ENCODE data around the gene NES.
"Not testable (repeated sequence)": the region's sequence is repeated elsewhere in the genome, so short reads cannot be mapped to it uniquely, and the experiment has no call there.

The NES gene

DNA sequence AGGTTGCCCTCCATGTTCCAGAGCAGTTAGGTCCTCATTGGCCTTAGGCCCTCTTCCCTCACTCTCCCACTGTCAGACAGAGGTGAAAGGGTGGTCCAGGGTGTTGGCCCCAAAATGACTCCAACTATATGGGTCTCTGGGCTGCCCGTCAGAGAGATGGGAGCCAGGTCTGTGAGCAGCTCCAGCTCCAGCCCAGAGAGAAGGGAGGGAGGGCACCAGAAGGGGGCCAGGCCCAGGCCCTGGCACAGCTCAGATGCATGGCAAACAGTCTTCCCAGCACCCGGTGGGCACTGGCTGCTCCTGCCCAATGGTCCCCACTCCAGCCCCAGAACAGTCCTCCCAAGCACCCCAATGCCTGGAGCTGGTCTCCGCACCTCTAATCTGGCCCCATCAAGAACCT, 33.1 kb downstream of the NES start:
- DNase-seq (ENCODE audit: low spot score), result no peak

- no peak for DNase-seq (ENCODE audit: low spot score)
Measured at GRCh38 chr1:156643778-156644092, 33.5 kb downstream of the NES start.

- peak; percentile 48 for DNase-seq (ENCODE audit: low spot score)
Measured at GRCh38 chr1:156643049-156643777, 34.0 kb downstream of the NES start.

GRCh38 chr1:156642265-156643048, 34.8 kb downstream of the NES start:
- DNase-seq (ENCODE audit: low spot score), result no peak

GRCh38 chr1:156641761-156642264, 35.4 kb downstream of the NES start, which contains the start of gene BCAN:
TSS of gene BCAN (plus strand) at chr1:156642117. CDS start at chr1:156646055, 3,938 bp downstream.
- peak; percentile 58 for DNase-seq (ENCODE audit: low spot score)

DNA sequence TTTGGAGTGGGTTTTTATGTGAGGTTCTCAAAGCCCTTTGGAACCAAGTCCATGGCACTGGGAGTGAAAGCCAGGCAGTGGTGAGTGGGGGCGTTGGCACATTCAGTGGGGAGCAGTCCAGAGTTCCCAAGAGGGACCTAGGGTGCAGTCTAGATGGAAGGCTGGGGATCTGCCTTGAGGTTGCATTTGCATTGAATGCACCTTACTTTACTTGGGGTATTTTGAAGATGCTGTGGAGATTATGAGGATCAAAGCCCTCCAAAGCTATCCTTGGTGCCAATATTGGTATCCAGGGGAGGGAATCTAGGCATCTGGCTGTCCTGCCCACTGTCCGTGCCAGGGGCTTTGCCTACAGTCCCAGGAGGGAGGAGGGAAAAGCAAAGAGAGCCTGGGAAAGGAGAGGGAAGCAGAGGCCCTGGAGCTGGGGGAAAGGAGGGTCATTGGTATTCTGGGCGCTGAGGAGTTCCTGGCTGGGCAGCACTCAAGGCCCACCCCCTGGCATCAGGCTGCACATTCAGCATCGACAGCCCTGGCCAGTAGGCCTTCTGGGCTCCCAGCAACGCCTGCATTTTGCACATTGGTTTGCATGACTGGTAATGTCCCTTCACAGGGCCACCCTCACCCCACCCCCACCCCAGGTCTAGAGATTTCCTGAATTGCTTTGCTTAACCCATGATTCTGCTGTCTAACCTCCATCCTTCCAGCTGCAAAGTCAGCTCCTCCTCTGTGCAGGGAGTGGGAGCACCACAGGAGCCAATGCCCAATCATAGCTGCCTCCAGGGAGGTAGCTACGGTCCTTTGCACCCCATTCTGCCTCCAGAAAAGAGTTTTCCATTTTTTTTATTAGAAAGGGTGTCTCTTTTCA, 36.1 kb downstream of the NES start:
- DNase-seq (ENCODE audit: low spot score), result no peak

DNA sequence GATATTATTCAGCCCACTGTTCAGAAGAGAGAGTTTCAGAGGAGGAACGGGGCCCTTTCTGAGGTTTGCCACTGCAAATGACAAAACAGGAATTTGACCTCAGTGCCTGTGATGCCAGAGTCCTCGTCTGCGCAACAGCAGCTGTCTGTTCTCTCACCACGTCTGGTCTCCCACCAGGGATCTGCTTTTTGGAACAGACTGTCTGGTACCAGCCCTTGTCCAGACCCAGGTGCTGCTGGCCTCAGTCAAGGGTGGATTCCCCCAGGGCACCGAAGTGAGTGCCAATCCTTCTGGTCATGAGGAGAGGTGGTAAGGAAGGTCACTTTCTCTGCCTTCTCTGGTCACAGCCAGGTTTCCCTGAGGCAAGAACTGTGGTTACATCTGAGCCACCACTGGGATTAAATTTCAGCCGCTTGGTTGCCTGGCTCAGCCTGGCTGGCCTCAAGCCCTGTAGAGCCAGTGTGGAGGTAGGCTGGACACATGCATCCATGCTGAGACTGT, 37.6 kb downstream of the NES start:
- peak; percentile 47 for DNase-seq (ENCODE audit: low spot score)

DNA sequence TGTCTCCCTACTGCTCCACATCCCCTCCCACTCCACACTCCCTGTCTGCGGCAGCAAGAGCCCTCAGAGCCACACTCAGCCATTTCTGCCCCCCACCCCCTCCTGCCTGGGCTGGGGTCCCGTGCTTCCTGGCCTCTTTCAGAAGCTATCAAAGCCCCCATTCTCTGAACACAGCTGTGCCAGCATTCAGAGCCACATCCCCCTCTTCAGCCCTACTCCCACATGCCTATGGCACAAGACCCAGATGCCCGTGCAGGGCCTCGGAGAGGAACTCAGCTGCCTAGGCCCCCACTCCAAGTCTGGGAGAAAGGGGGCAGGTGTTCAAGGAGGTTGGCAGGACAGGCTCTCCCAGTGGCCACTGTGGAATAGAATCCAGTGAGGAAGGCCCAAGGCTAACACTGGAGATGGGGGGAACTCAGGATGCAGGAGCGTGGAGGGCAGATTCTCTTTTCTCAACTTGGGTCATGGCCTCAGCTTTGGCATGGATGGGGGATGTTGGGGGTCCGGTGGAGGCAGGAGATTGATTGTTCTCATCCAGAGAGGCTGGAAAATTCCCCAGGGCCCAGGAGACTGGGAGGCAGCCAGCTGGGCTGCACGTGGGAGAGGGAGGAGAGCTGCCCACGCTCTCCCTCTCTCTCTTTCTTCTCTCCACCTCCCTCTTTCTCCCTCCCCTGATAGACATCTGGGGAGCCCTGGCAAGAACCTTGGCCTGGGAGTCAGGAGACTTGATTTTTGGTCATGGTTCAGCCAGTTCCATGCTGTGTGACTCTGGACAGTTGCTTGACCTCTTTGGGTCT, 38.8 kb downstream of the NES start:
- no peak for DNase-seq (ENCODE audit: low spot score)

- DNase-seq (ENCODE audit: low spot score), result no peak
Measured at GRCh38 chr1:156632355-156632754, 44.9 kb downstream of the NES start.

DNA sequence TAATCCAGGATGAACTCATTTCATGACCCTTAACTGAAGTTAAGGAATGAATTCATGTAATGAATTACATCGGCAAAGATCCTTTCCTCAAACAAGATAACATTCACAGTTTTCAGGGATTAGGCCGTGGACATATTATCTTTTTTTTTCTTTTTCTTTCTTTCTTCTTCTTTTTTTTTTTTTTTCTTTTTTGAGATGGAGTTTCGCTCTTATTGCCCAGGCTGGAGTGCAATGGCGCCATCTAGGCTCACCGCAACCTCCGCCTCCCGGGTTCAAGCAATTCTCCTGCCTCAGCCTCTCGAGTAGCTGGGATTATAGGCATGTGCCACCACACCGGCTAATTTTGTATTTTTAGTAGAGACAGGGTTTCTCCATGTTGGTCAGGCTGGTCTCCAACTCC, 46.1 kb downstream of the NES start:
- not testable (repeated sequence) for DNase-seq (ENCODE audit: low spot score)

DNA sequence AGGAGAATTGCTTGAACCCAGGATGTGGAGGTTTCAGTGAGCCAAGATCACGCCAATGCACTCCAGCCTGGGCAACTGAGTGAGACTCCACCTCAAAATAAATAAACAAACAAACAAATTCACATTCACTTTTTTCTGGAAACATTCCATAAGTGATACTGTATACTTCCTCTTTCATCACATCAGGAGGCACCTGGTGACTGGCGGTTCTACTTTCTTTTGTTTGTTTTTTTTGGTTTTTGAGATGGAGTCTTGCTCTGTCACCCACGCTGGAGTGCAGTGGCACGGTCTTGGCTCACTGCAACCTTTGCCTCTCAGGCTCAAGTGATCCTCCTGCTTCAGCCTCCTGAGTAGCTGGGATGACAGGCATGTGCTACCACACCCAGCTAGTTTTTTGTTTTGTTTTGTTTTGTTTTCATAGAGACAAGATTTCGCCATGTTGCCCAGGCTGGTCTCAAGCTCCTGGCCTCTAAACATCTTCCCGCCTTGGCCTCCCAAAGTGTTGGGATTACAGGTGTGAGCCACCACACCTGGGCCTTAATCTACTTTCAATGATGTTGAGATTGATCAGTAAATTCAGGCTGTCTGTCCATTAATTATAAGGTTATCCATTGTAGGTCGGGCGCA, 47.3 kb downstream of the NES start:
- no peak for DNase-seq (ENCODE audit: low spot score)

DNA sequence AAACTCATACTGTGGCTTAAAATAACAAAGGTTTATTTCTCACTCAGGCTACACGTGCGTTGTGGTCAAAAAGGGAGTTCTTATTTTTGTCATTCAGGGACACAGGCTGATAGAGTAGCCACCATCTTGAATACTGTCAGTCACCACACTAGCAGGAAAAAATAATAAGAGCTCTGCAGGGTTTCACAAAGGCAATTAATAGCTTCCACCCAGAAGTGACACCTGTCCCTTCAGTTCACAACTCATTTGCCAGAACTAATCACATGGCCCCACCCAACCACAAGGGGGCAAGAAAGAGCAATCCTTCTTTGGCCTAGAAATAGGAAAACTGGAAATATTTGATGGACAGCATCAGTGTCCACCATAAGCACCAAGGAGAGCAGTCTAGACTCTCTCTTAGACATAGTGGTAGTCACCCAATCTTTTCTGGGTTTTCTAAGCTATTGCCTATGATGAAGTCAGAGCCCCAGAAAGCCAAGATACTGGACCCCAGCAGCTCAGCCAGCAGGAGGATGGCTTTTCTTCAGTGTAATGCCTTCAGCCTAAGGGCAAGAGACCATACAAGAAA, 49.8 kb downstream of the NES start:
- DNase-seq (ENCODE audit: low spot score), result peak; percentile 64

- no peak for DNase-seq (ENCODE audit: low spot score)
Measured at GRCh38 chr1:156626079-156626438, 51.1 kb downstream of the NES start.

- DNase-seq (ENCODE audit: low spot score), result peak; percentile 69
Measured at GRCh38 chr1:156625436-156626078, 51.6 kb downstream of the NES start.

DNA sequence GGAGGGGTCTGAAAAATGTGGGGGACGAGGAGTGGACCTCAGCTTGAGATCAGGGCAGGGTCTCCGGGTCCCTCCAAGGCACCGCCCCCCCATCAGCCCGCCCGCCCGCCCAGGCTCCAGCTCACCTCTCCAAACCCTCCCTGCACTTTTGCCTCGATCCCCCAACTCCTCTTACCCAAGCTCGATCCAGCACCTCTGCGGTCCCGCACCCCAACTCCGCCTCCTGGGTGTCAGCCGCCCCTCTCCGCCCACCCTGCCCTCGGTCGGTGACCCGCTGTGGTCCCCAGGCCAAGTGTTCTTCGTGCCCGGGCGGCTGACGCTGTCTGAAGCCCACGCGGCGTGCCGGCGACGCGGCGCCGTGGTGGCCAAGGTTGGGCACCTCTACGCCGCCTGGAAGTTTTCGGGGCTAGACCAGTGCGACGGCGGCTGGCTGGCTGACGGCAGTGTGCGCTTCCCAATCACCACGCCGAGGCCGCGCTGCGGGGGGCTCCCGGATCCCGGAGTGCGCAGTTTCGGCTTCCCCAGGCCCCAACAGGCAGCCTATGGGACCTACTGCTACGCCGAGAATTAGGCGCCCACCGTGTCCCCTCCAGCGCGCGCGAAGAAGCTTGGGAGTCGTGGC, 52.3 kb downstream of the NES start:
- no peak for DNase-seq (ENCODE audit: low spot score)

DNA sequence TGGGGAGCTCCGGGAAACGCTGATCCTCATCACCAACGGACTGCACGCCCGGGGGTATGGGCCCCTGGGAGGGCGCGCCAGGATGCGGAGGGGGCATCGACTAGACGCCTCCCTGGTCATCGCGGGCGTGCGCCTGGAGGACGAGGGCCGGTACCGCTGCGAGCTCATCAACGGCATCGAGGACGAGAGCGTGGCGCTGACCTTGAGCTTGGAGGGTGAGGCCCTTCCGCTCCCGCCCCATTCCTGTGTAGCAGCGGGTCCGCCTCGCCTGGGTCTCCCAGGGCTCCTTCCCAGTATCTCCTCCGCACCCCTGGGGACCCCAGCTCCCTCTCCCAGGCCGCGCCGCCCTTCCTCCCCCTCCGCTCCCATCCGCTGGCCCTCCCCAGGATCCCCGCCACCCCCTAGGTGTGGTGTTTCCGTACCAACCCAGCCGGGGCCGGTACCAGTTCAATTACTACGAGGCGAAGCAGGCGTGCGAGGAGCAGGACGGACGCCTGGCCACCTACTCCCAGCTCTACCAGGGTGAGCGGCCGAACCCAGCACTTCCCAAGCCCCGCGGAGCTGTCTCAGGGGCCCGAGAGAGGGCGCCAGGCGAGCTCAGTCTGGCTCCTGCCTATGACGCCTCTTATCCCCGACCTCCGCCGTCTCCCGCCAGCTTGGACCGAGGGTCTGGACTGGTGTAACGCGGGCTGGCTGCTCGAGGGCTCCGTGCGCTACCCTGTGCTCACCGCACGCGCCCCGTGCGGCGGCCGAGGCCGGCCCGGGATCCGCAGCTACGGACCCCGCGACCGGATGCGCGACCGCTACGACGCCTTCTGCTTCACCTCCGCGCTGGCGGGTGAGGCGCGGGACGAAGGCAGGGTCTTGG, 53.0 kb downstream of the NES start:
- peak; percentile 68 for DNase-seq (ENCODE audit: low spot score)

DNA sequence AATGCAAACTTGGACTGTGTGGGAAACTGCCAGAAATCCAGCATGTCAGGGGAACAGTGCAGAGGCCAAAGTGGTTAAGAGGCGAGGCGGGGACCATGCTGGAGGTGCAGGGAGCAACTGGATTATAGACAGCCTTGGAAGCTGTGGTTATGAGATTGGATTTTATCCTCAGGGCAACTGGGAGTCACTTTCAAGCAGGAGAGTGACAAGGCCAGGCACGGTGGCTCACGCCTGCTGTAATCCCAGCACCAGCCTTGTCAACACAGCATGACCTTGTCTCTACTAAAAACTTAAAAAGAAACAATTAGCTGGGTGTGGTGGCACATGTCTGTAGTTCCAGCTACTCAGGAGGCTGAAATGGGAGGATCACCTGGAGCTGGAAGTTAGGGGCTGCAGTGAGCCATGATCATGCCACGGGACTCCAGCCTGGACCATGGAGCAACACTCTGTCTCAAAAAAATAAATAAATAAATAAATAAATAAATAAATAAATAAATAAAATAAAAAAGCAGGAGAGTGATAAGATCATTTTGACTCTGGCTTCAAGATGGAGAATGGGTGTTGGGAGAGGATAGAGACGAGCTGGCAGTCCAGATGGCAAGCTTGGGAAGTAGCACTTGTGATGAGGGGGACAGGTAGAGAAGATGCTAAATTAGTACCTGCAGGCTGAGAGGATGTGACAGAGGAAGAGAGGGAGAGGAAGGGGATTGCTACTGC, 54.5 kb downstream of the NES start:
- DNase-seq (ENCODE audit: low spot score), result no peak

- DNase-seq (ENCODE audit: low spot score), result no peak
Measured at GRCh38 chr1:156619582-156619955, 57.6 kb downstream of the NES start.

Measured in cerebellar cortex (tissue), 1 donor.